H7 (cell line): ENCODE measurements around the gene HABP2. TPM values are rescaled to one million over a fixed set of nuclear protein-coding genes. Genes with fewer than 3 reads are reported as not detected.
A peak's percentile ranks its signal among the peaks of the same experiment; 100 is the strongest.

Source experiments
- DNase-seq: peaks from one replicate; pipeline ENCODE4 v3.0.0; 2012
- H3K27me3 ChIP-seq: 2 replicates; pipeline ENCODE4 v1.6.0; 2011; ENCODE audit warnings: mild to moderate bottlenecking, low read length; ENCODE audit not compliant: control insufficient read depth, insufficient read depth
- H3K36me3 ChIP-seq: replicated peaks from 2 replicates; pipeline ENCODE4 v1.5.1; 2011; ENCODE audit warnings: low read length; ENCODE audit not compliant: control insufficient read depth, insufficient read depth
- H3K4me3 ChIP-seq: 2 replicates; pipeline ENCODE4 v1.5.1; 2011; ENCODE audit warnings: low read depth, mild to moderate bottlenecking, control low read depth, low read length, moderate library complexity; ENCODE audit not compliant: insufficient read depth
- total RNA-seq: library from RNA; depleted of rRNA; stranded (reverse); fragments of >200 nt; shearing (Covaris generic); gene quantifications from 2 replicates; pipeline ENCODE4 v1.2.3, GENCODE V29; 2014

Gene HABP2
- total RNA-seq, 1 experiment from 2014 or later = not detected

- Histone ChIP-seq H3K4me3 (no peak overlapping the region), H3K36me3 (no peaks in the 10 kb centered on the region), H3K27me3 (no peaks in the 10 kb centered on the region)
- peak; percentile 79 for DNase-seq
These were observed 32.0 kb upstream of the HABP2 start for GRCh38 chr10:113520690-113521474.

DNA sequence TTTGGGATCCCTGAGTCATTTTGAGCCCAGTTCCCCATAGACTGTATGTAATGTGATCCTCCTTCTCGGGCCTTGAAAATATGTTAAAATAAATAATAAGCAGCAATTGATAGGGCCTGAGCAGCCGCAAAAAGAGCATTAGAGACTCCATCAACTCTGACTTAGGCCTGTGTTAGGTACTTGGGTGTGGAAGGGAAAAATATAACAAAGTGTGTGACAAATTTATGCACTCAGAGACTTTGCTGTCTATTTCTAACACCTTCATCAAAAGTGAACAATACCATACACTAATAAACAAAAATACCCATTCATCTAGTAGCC lies 31.4 kb upstream of the HABP2 start:
- H3K27me3 ChIP-seq = no peaks in the 10 kb centered on the region

DNA sequence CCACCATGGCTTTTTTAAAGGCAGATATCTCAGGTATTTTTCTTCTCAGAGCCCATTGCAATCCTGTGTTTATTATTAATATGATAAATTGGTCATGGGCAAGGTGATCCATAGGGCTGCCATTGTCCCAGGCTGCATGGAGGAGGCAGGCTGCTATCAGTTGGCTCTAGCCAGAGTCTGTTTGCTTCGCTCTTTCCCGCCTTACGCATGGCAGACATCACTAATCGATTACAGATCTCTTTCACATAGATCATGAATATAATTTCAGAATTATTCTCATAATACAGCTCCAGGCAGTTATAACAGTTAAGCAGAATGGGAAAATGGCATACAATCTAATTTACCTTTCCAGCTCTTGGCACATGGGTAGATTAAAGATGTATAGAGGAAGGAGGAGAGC lies 30.4 kb upstream of the HABP2 start:
- H3K27me3 ChIP-seq = no peaks in the 10 kb centered on the region; the same call in 1 of the 2 replicates
- no peaks in the 10 kb centered on the region for H3K36me3 ChIP-seq
- DNase-seq = no peak
- H3K4me3 ChIP-seq = no peak overlapping the region

More for the DNA sequence above, 31.4 kb upstream of the HABP2 start:
- Histone ChIP-seq H3K36me3 (no peaks in the 10 kb centered on the region), H3K4me3 (no peak overlapping the region)
- no peak for DNase-seq

DNA sequence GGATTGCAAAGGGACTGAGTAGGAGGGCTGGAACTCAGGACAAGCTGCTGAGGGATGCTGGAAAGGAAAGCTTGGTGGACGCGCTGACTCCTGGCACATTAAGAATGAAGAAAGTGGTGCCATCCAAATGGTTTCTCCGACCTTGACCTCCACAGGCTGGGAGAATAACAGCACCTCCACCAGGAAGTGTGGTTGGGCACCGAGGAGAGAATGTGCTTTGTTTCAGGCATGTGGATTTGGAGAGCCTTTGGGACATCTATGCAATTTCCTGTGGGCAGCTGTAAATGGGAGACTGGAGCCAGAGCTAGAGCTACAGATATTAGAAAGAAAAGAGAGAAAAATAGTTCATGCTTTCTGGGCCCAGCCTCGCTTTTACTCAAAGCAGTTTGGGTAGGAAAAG lies 29.8 kb upstream of the HABP2 start:
- H3K27me3 ChIP-seq = no peaks in the 10 kb centered on the region; the same call in 1 of the 2 replicates
- no peak overlapping the region for H3K4me3 ChIP-seq
- DNase-seq = no peak
- no peaks in the 10 kb centered on the region for H3K36me3 ChIP-seq

- Histone ChIP-seq H3K27me3 (no peaks in the 10 kb centered on the region; the same call in 1 of the 2 replicates), H3K4me3 (no peak overlapping the region), H3K36me3 (no peaks in the 10 kb centered on the region)
- DNase-seq = no peak
These were observed 29.2 kb upstream of the HABP2 start for GRCh38 chr10:113523628-113524027.

- Histone ChIP-seq H3K27me3 (no peaks in the 10 kb centered on the region; the same call in 1 of the 2 replicates), H3K4me3 (no peak overlapping the region), H3K36me3 (no peaks in the 10 kb centered on the region)
- peak; percentile 75 for DNase-seq
These were observed 28.7 kb upstream of the HABP2 start for GRCh38 chr10:113524120-113524519.

GRCh38 chr10:113524539-113525490 lies 28.0 kb upstream of the HABP2 start:
- no peak for DNase-seq
- H3K4me3 ChIP-seq = no peak overlapping the region
- H3K36me3 ChIP-seq = no peaks in the 10 kb centered on the region
- H3K27me3 ChIP-seq = no peaks in the 10 kb centered on the region; the same call in 1 of the 2 replicates

GRCh38 chr10:113525713-113526112 lies 27.1 kb upstream of the HABP2 start:
- Histone ChIP-seq H3K36me3 (no peaks in the 10 kb centered on the region), H3K27me3 (no peaks in the 10 kb centered on the region; the same call in 1 of the 2 replicates), H3K4me3 (no peak overlapping the region)
- DNase-seq = no peak

- Histone ChIP-seq H3K27me3 (no peaks in the 10 kb centered on the region; the same call in 1 of the 2 replicates), H3K36me3 (no peaks in the 10 kb centered on the region), H3K4me3 (no peak overlapping the region)
- DNase-seq = no peak
These were observed 25.5 kb upstream of the HABP2 start for GRCh38 chr10:113527211-113527906.

GRCh38 chr10:113528876-113529275 lies 24.0 kb upstream of the HABP2 start:
- Histone ChIP-seq H3K4me3 (no peak overlapping the region), H3K27me3 (no peaks in the 10 kb centered on the region; the same call in 1 of the 2 replicates), H3K36me3 (no peaks in the 10 kb centered on the region)
- no peak for DNase-seq

DNA sequence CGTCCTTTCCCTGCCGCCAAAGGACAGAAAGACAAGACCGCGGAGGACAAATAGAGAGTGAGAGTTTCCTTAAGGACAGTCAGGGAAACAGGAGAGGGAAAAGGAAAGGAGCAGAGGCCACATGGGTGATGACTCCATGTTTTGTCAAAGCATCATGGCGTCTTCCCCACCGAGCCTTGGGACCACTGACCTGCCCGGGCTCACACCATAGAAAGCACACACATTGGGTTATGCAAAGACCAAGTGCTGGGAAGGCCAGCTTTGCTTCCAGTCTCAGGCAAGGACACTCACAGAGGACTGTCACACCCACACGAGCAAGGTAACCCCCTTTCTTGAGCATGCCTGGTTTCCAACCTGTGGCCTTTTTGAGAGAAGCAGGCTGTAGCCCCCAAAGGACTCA lies 23.3 kb upstream of the HABP2 start:
- no peak overlapping the region for H3K4me3 ChIP-seq
- no peaks in the 10 kb centered on the region for H3K36me3 ChIP-seq
- no peak for DNase-seq
- no peaks in the 10 kb centered on the region; the same call in 1 of the 2 replicates for H3K27me3 ChIP-seq

DNA sequence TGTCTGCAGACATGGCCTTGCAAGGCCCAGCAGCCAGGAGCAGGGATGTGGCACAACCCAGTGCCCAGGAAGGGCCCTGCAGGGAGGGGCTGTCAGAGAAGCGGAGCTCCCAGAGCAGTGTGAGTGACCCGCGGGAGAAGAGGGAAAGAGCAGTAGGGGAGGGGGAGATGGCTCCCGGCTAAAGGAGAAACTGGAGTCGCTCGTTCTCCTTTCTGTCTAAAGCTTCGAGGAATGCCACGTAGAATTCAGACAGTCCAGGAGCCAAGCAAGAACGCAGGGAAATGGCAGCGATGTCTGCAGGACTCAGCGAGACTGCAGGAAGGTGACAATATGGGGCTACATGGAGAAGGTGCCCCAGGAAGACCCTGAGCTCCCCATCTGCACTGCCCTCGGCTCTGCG lies 22.4 kb upstream of the HABP2 start:
- Histone ChIP-seq H3K36me3 (no peaks in the 10 kb centered on the region), H3K27me3 (no peaks in the 10 kb centered on the region; the same call in 1 of the 2 replicates), H3K4me3 (no peak overlapping the region)
- DNase-seq = no peak

- H3K36me3 ChIP-seq = no peaks in the 10 kb centered on the region
- no peak overlapping the region for H3K4me3 ChIP-seq
- H3K27me3 ChIP-seq = no peaks in the 10 kb centered on the region; the same call in 1 of the 2 replicates
- no peak for DNase-seq
These were observed 20.1 kb upstream of the HABP2 start for GRCh38 chr10:113532724-113533123.

DNA sequence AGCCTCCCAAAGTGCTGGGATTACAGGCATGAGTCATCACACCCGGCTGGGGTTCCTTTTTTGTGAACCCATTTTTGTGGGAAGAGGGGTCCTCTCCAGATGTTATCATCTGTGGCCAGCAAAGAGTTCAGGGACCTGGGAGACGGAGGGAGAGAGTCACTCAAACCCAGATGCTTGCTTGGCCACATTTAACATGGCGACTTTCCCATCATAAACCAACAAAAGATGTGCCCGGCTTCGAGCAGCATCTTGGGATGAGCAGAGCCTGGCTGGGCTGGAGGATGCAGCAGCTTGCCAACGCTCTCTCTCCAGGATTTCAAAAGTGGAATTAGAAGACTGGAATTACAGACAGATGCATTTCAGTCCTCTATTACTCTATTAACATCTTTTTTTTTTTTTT lies 19.1 kb upstream of the HABP2 start:
- Histone ChIP-seq H3K4me3 (no peak overlapping the region), H3K27me3 (no peaks in the 10 kb centered on the region; the same call in 1 of the 2 replicates), H3K36me3 (no peaks in the 10 kb centered on the region)
- no peak for DNase-seq
